K562 (cell line): ENCODE results near the gene KLHDC7B. TPM values are rescaled to one million over a fixed set of nuclear protein-coding genes. Genes with fewer than 3 reads are reported as not detected.
A peak's percentile ranks its signal among the peaks of the same experiment; 100 is the strongest.

Experiments used
- ATAC-seq: fragments of 200-7000 bp; cut with Tn5 transposase; 3 replicates; pipeline ENCODE4 v1.9.1; 2020; ENCODE audit warnings: moderate library complexity
- Bru-seq: library from RNA; stranded (reverse); fragments of 400-500 nt; gene quantifications from one replicate; lab custom pipeline; 2021; lab: Mats Ljungman, UMichigan
- BruChase-seq, 2 experiments: library from RNA; stranded (reverse); fragments of 400-500 nt; gene quantifications; one replicate each; lab custom pipeline; 2021; lab: Mats Ljungman, UMichigan
- BruUV-seq: library from RNA; stranded (reverse); fragments of 400-500 nt; replicated peaks from 2 replicates; lab custom pipeline; 2021; lab: Mats Ljungman, UMichigan
- CTCF ChIA-PET: fragments of 300-600 bp; formaldehyde crosslinking; extraction: SDS; loops from one replicate; lab custom pipeline; 2021; ENCODE audit warnings: low intra/inter-chr PET ratio; lab: Yijun Ruan, JAX
- POLR2A ChIA-PET: fragments of 300-600, 350-650 bp; sonication (Branson Sonifier 250); formaldehyde crosslinking; extraction: SDS; loops from one replicate; lab custom pipeline; 2021; ENCODE audit warnings: antibody characterized with exemption, inconsistent platforms; lab: Yijun Ruan, JAX
- DNase-seq, 4 experiments: peaks; one replicate each; pipeline versions ENCODE4 v3.0.0 to v3.0.0-alpha.2; 2011 to 2018; ENCODE audit warnings: low spot score in 3 of 4, mixed read lengths in 3 of 4; ENCODE audit errors: extremely low read depth in 1 of 4
- FAIRE-seq: peaks from 2 replicates; lab custom pipeline; 2011; peaks lifted over from hg19 to GRCh38; lab: Jason Lieb, UNC
- H2AFZ ChIP-seq: 2 replicates; pipeline ENCODE4 v1.6.0; 2011; ENCODE audit warnings: low read depth, low read length, control low read depth, inconsistent platforms
- H3K27ac ChIP-seq: fragments of 200-600 bp; 3 replicates; pipeline ENCODE4 v1.8.0; 2011; ENCODE audit warnings: low read depth, mild to moderate bottlenecking, control low read depth, inconsistent platforms, low read length, moderate library complexity, mixed read lengths; ENCODE audit errors: extremely low read depth
- H3K27me3 ChIP-seq, 2 experiments: fragments of 300-600 bp in 1 of 2; 2 replicates in 1 of 2; 3 replicates in 1 of 2; pipeline versions ENCODE4 v1.6.0 to v1.8.0; 2011; ENCODE audit warnings: inconsistent platforms in 2 of 2, low read length in 2 of 2, mild to moderate bottlenecking in 1 of 2, mixed read lengths in 1 of 2, moderate library complexity in 1 of 2; ENCODE audit not compliant: control insufficient read depth in 2 of 2, insufficient read depth in 2 of 2
- H3K36me3 ChIP-seq: fragments of 300-600 bp; 3 replicates; pipeline ENCODE4 v1.8.0; 2011; ENCODE audit warnings: mild to moderate bottlenecking, low read length, inconsistent platforms; ENCODE audit not compliant: control insufficient read depth, insufficient read depth
- H3K4me1 ChIP-seq, 2 experiments: fragments of 200-600 bp in 1 of 2; replicated peaks in 1 of 2; 2 replicates in 1 of 2; 3 replicates in 1 of 2; pipeline versions ENCODE4 v1.5.1 to v1.8.0; 2011; ENCODE audit warnings: inconsistent platforms in 2 of 2, low read length in 2 of 2, mild to moderate bottlenecking in 1 of 2, mixed read lengths in 1 of 2, moderate library complexity in 1 of 2; ENCODE audit not compliant: control insufficient read depth in 2 of 2, insufficient read depth in 2 of 2
- H3K4me2 ChIP-seq: 2 replicates; pipeline ENCODE4 v1.6.1; 2011; ENCODE audit warnings: low read length, control low read depth, inconsistent platforms, mixed read lengths; ENCODE audit not compliant: insufficient read depth
- H3K4me3 ChIP-seq: fragments of 200-600 bp; sonication (generic), shearing (Covaris generic); 2 replicates; pipeline ENCODE4 v1.5.1; 2016; ENCODE audit warnings: control low read depth, inconsistent platforms
- H3K79me2 ChIP-seq: fragments of 200-600 bp; 3 replicates; pipeline ENCODE4 v1.8.0; 2011; ENCODE audit warnings: low read length, inconsistent platforms; ENCODE audit not compliant: control insufficient read depth, insufficient read depth
- H3K9ac ChIP-seq, 2 experiments: 2 replicates each; pipeline versions ENCODE4 v1.6.0 to v1.6.1; 2011; ENCODE audit warnings: low read depth in 2 of 2, low read length in 2 of 2, control low read depth in 1 of 2, inconsistent platforms in 1 of 2, mild to moderate bottlenecking in 1 of 2, mixed read lengths in 1 of 2; ENCODE audit not compliant: insufficient read depth in 1 of 2
- H3K9me1 ChIP-seq: one replicate; pipeline ENCODE4 v1.6.0; 2011; ENCODE audit warnings: inconsistent platforms, mild to moderate bottlenecking, low read length, moderate library complexity; ENCODE audit not compliant: control insufficient read depth, insufficient read depth
- H3K9me3 ChIP-seq: replicated peaks from 2 replicates; pipeline ENCODE4 v1.5.1; 2011; ENCODE audit warnings: low read depth, low read length, inconsistent platforms; ENCODE audit not compliant: control insufficient read depth, insufficient read depth
- H4K20me1 ChIP-seq: replicated peaks from 2 replicates; pipeline ENCODE4 v1.6.1; 2011; ENCODE audit warnings: low read length, inconsistent platforms, mixed read lengths; ENCODE audit not compliant: control insufficient read depth, insufficient read depth
- ATF7 ChIP-seq: fragments of 450-650 bp; IDR thresholded peaks from 2 replicates; pipeline ENCODE4 v1.7.1; 2014; ENCODE audit warnings: mild to moderate bottlenecking, moderate library complexity
- IRF9 ChIP-seq: fragments of 450-650 bp; IDR thresholded peaks from 2 replicates; pipeline ENCODE4 v1.6.1; 2016; ENCODE audit warnings: missing biosample characterization, missing genetic modification characterization
- JUND ChIP-seq, 2 experiments: IDR thresholded peaks; 2 replicates in 1 of 2; 3 replicates in 1 of 2; pipeline ENCODE4 v1.6.1; 2011; ENCODE audit warnings: borderline replicate concordance in 2 of 2, low read depth in 2 of 2, low read length in 2 of 2, improper control_type of control experiment in 1 of 2, missing biosample characterization in 1 of 2, missing genetic modification characterization in 1 of 2, missing genetic modification reagents in 1 of 2
- L3MBTL2 ChIP-seq: fragments of 450-650 bp; IDR thresholded peaks from 2 replicates; pipeline ENCODE4 v1.6.1; 2016; ENCODE audit warnings: mild to moderate bottlenecking, moderate library complexity
- NR2C2 ChIP-seq, 2 experiments: fragments of 200-800 bp in 1 of 2; sonication (Bioruptor generic) in 1 of 2; sonication (generic) in 1 of 2; formaldehyde crosslinking in 1 of 2; IDR thresholded peaks; 2 replicates each; pipeline versions ENCODE4 v1.6.1 to v1.8.0; 2016 to 2022; ENCODE audit warnings: mild to moderate bottlenecking in 1 of 2, missing compliant biosample characterization in 1 of 2, missing genetic modification characterization in 1 of 2, missing genetic modification reagents in 1 of 2
- PRDM10 ChIP-seq: fragments of 450-650 bp; IDR thresholded peaks from 2 replicates; pipeline ENCODE4 v1.6.1; 2018; ENCODE audit not compliant: partially characterized antibody
- RAD21 ChIP-seq, 2 experiments: fragments of 250-450 bp in 1 of 2; fragments of 450-650 bp in 1 of 2; sonication (Bioruptor Pico) in 1 of 2; formaldehyde crosslinking in 1 of 2; IDR thresholded peaks in 1 of 2; conservative IDR thresholded peaks in 1 of 2; 2 replicates each; pipeline versions ENCODE4 v1.4.0 to v1.8.0; 2020 to 2022; ENCODE audit warnings: mild to moderate bottlenecking in 2 of 2, moderate library complexity in 1 of 2
- RNF2 ChIP-seq: sonication (generic); IDR thresholded peaks from 2 replicates; pipeline ENCODE4 v1.6.1; 2016
- ZNF584 ChIP-seq: fragments of 200-800 bp; sonication (Bioruptor generic); IDR thresholded peaks from 2 replicates; pipeline ENCODE4 v1.6.1; 2016; ENCODE audit warnings: low read depth, mild to moderate bottlenecking, missing genetic modification characterization, missing compliant biosample characterization
- WGBS: fragments of 100-300 bp; shearing (Covaris generic); methylation state at CpG from one replicate; pipeline ENCODE4 v1.1.6; 2016; ENCODE audit warnings: low coverage, mixed read lengths; ENCODE audit not compliant: insufficient coverage; ENCODE audit errors: missing lambda C conversion rate; 5-methylcytosine and 5-hydroxymethylcytosine counted together
- in situ Hi-C: fragments of 300-500 bp; cut with MboI; formaldehyde crosslinking; loops from 4 replicates; pipeline ENCODE4 v1.15.0; 2018; ENCODE audit warnings: inconsistent platforms, mixed read lengths
- intact Hi-C: fragments of 100-400 bp; cut with micrococcal nuclease; formaldehyde crosslinking; loops from 2 replicates; pipeline ENCODE4 v1.14.2; 2022
- long read RNA-seq, 3 experiments: library from polyadenylated mRNA in 2 of 3; library from RNA in 1 of 3; unstranded in 2 of 3; stranded (forward) in 1 of 3; transcript quantifications; one replicate each; pipeline ENCODE4 v2.0.0, GENCODE V29; 2019 to 2022
- polyA minus RNA-seq, 3 experiments: library from RNA; depleted of rRNA, polyadenylated mRNA; stranded (reverse); fragments of >200 nt; gene quantifications; 2 replicates each; pipeline ENCODE4 v1.2.3, GENCODE V29; 2011
- polyA plus RNA-seq, 8 experiments: library from polyadenylated mRNA; depleted of rRNA in 4 of 8; stranded (reverse) in 5 of 8; unstranded in 3 of 8; fragments of >200 nt; fragmentation: Nextera tagmentation in 2 of 8; fragmentation: Illumina TruSeq in 1 of 8; extraction: Ambion mirVana in 2 of 8; extraction: Trizol in 1 of 8; gene quantifications; 2 replicates each; pipeline versions ENCODE4 v1.2.1 to v1.2.3, GENCODE V29; 2011 to 2014; ENCODE audit warnings: inconsistent platforms in 1 of 8, missing spikeins in 1 of 8
- total RNA-seq, 7 experiments: library from RNA; depleted of rRNA in 6 of 7; stranded (reverse); fragments of >200 nt in 6 of 7; fragmentation: Illumina TruSeq in 2 of 7; extraction: Trizol in 2 of 7; gene quantifications; 2 replicates each; pipeline versions ENCODE4 v1.2.1 to v1.2.3, GENCODE V29; 2011 to 2021; ENCODE audit warnings: low replicate concordance in 1 of 7

KLHDC7B gene
- 0.14 and 0.28 TPM in 2 replicates for total RNA-seq (2011; cell fraction: chromatin; rRNA removed; ENCODE audit: low replicate concordance)
- 0.17 and 0.39 TPM in 2 replicates for total RNA-seq (2011; cell fraction: nucleolus; rRNA removed)
- total RNA-seq (2011; cell fraction: nucleoplasm; rRNA removed): 0.22 and 0.31 TPM in 2 replicates
- total RNA-seq (2014; rRNA removed) (0.05 and 0.08 TPM in 2 replicates), total RNA-seq (2014; rRNA removed; fragmentation: Illumina TruSeq; extraction: Trizol) (not detected in 2 replicates), total RNA-seq (2015; rRNA removed; fragmentation: Illumina TruSeq; extraction: Trizol) (0.04 TPM in 2 replicates), total RNA-seq (2021) (0.22 TPM in 2 replicates), polyA plus RNA-seq (2011; rRNA removed) (0.09 TPM in 1 of 2 replicates, not detected in the other), polyA plus RNA-seq (2014; fragmentation: Illumina TruSeq; extraction: Trizol) (0.04 and 0.22 TPM in 2 replicates), polyA plus RNA-seq (2014; fragmentation: Nextera tagmentation; extraction: Ambion mirVana) (not detected), polyA plus RNA-seq (2014; rRNA removed) (0.07 and 0.15 TPM in 2 replicates), polyA minus RNA-seq (2011; rRNA and poly(A)+ RNA removed) (0.03 TPM in 1 of 2 replicates, not detected in the other), Bru-seq, nascent RNA (not detected), BruChase-seq, experiment 1, labeled RNA remaining after a 2-hour chase (not detected), BruChase-seq, experiment 2, labeled RNA remaining after a 6-hour chase (percentile 26 among the genes with signal in this experiment)
- polyA plus RNA-seq (2011; cell fraction: cytosol; rRNA removed): 0.03 and 0.06 TPM in 2 replicates
- 0.11 and 0.27 TPM in 2 replicates for polyA plus RNA-seq (2011; cell fraction: nucleus; rRNA removed)
- 0.52 and 46.0 TPM in 2 replicates for polyA plus RNA-seq (2012)
- 0.36 TPM in 1 of 2 replicates, not detected in the other for polyA minus RNA-seq (2011; cell fraction: cytosol; rRNA and poly(A)+ RNA removed)
- polyA minus RNA-seq (2011; cell fraction: nucleus; rRNA and poly(A)+ RNA removed): 0.13 TPM in 1 of 2 replicates, not detected in the other
- long read RNA-seq, experiment 1, partial matches to known transcripts: 0 of 1 reads
- long read RNA-seq, experiment 1, other reads (novel, unspliced or antisense): 0 of 1 reads
- long read RNA-seq, experiment 2: 0 reads
- long read RNA-seq, experiment 3: 0 reads

DNA sequence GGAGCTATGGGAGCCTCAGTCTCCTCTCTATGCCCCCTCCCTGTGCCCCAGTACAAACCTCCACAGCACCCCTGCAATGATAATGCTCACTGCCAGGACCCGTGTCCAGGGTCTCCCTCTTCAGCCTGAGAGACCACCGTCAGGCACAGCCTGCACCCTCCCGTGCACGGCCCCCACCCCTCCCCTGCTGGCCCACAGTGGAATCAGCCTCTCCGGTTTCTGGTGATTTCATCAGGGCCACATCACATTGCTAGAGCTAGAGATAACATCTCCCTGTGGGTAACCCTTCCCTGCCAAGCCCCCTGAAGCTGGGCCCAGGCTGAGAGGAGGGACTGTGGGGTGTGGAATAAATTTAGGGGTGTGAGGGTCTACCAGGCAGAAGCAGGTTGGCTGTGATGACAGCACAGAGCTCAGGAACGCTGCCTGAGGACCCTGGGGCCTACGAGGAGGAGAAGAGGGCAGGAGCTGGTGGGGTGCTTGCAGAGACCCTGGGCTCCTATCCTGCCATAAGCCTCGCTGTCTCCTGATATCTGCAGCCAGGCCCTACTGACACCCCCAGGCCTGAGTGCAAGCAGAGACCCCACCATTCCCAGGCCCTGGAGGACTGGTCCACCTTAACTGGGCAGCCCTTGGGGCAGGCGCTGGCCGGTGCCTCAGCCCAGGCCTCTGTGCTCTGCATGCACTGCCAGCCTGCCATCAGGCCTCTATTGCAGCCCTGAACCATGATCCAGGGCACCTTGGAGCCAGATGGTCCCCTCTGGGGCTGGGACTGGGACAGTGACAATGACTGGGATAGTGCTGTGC, at the start of gene KLHDC7B:
KLHDC7B (plus strand) TSS at position 378 of the 804 bp plus-strand sequence; CDS start at position 723, 345 bp downstream.
- H3K9me1 ChIP-seq: no peaks in the 10 kb centered on the region
- no peak within 1 kb of the TSS for H3K4me2 ChIP-seq
- H3K4me3 ChIP-seq: no peak within 1 kb of the TSS
- no peaks in the 10 kb centered on the region; a peak in 1 of 5 replicates for H3K27me3 ChIP-seq
- H3K79me2 ChIP-seq: no peaks in the 10 kb centered on the region
- H3K36me3 ChIP-seq: no peaks in the 10 kb centered on the region
- H3K9ac ChIP-seq: peak within 1 kb of the TSS in 1 of 2 experiments; percentile 24; a peak in 1 of 4 replicates
- H4K20me1 ChIP-seq: no peaks in the 10 kb centered on the region
- DNase-seq: no peak
- no peaks in the 10 kb centered on the region for H3K9me3 ChIP-seq
- 26% methylated on average over 8 of the region's 10 CpGs for whole genome bisulfite sequencing
- peak; percentile 77 for ATAC-seq
- in situ Hi-C loops (no loop called here), intact Hi-C loops (no loop called here)
- ChIA-PET CTCF (no interaction called here), POLR2A (interaction anchor here (0.9 to 1.0 kb wide), 2 partner anchors 21 to 82 kb away, joined by 3 to 4 read pairs; partner anchors contain the start of genes ARSA and SCO2)
- no peak within 1 kb of the TSS for H3K27ac ChIP-seq
- no peak within 1 kb of the TSS for H2AFZ ChIP-seq
- no TSS peak for BruUV-seq
- no peak for FAIRE-seq
- H3K4me1 ChIP-seq: peaks cover 2 to 38% of the 10 kb centered on the region in 2 experiments; a peak in 3 of 5 replicates
- TF ChIP-seq PRDM10 (peak; percentile 71), RAD21 (CRISPR knock-in tag; conservative IDR thresholded peaks at IDR 0.05 in 1 of 2, IDR thresholded peaks at IDR 0.05 in 1 of 2) (peak in 1 of 2 experiments; percentile 15; a peak in 1 of 4 replicates), ATF7 (peak; percentile 71), ZNF584 (CRISPR knock-in tag) (peak; percentile 54), JUND (IDR thresholded peaks at IDR 0.05; ENCODE audit: borderline replicate concordance, low read depth, low read length) (peak; percentile 53; the same call in 1 of the 2 replicates), JUND (tag; IDR thresholded peaks at IDR 0.05; ENCODE audit: borderline replicate concordance, low read depth, low read length) (peak; percentile 12; the same call in 1 of the 3 replicates), NR2C2 (CRISPR knock-in tag; IDR thresholded peaks at IDR 0.05) (no peak), NR2C2 (tag; IDR thresholded peaks at IDR 0.05) (0 out of 2 replicates have a peak, but pooled peaks have one; percentile 10), L3MBTL2 (peak; percentile 12; the same call in 1 of the 2 replicates), RNF2 (peak; percentile 29; the same call in 1 of the 2 replicates), IRF9 (tag) (0 out of 2 replicates have a peak, but pooled peaks have one; percentile 26)
